Superior temporal gyrus (tissue), 1 donor: ENCODE data around the gene CLEC17A.

ENCODE experiments used
- DNase-seq: peaks from one replicate; pipeline ENCODE4 v3.0.0-alpha.2; 2016; ENCODE audit errors: extremely low spot score

CLEC17A gene

DNA sequence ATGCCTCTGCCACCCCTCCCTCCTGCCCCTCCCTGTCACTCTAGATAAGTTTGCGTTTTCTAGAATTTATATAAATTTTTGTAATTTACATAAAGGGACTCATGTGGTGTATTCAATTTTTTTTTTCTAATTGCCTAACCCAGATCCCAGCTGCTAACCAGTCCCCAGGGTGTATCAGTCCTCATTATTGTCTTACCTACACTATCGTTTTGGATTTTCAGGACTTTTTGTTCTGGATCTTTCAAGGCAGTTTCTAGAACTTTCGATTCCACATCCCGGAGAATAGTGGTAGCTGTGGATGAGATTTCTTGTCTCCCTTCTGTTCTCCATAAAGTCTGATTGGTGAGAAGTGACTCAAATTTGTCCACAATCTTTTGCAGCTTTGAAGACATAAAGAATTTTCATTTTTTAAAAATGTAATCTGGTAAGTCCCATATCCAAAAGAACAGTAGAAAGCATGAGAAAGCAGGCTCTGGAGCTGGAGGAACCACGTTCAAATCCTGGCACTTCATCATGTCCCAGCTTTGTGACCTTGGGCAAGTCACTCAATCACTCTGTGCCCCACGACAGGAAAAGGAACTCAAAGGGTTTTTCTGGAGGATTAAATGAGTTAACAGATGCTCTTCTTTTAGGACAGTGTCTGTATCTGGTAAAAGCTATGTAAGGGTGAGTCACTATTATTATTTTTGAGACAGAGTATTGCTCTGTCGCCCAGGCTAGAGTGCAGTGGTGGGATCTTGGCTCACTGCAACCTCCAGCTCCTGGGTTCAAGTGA lies 72.1 kb downstream of the CLEC17A start:
- no peak for DNase-seq

DNA sequence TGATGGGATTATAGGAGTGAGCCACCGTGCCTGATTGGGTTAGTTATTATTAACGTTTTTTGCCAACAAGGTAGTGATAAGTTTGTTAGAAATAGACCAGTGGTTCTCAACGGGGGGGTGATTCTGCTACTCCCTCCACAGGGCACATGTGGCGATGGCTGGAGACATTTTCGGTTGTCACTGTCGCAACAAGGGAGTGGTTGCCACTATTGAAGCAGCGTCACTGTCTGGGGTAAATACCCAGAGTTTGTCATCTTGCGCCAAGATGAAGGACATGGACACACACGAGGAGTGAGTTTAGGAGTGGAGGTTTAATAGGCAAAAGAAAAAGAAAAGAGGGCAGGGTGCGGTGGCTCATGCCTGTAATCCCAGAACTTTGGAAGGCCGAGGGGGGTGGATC lies 72.8 kb downstream of the CLEC17A start:
- DNase-seq = no peak

DNA sequence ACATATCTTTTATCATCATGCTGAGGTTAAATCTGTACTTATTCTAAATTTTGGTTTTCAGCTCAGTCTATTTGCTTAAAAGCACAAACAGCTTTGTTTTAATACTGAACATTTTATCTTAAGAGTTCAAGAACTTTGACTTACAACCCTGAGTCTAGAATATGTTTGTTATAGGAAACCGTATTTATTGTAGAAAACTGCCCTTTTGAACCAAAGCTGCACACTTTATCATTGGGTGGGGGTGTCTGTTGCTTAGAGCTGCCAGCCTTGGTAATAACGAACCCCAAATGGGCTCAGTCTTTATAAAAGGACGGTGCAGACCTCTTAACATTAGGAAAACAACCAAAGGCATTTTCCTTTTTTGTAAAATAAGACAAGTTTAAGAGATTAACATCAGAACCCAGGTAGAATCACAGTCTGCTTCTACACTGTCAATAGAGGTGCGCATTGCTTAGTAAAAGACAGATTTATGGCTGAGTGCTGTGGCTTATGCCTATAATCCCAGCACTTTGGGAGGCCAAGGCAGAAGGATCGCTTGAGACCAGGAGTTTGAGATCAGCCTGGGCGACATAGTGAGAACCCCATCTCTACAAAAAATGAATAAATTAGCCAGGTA lies 77.1 kb downstream of the CLEC17A start:
- no peak for DNase-seq

DNA sequence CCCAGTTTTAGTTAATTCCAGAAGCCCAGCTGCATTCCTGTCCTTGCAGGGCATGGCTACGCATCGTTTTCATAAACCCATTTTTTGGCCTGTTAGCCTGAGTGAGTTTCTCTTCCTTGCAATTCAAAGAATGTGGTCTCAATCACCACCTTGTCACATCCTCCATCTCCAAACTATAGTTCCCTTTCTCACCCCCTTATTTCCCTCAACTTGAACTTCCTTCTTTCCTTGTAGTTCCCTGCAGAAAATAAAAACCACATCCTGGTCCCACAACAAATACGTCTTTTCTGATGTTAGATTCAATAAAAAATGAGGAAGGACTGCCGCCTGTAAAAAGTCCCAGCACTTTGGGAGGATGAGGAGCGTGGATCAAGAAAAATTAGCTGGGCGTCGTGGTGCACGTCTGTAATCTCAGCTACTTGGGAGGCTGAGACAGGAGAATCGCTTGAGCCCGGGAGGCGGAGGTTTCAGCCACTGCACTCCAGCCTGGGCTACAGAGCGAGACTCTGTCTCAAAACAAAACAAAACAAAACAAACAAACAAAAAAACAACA lies 78.6 kb downstream of the CLEC17A start:
- no peak for DNase-seq
